ENCODE results near the gene FAM120A.
A peak's percentile ranks its signal among the peaks of the same experiment; 100 is the strongest.
"Not testable (repeated sequence)": the region's sequence is repeated elsewhere in the genome, so short reads cannot be mapped to it uniquely, and the experiment has no call there.

Gene FAM120A

GRCh38 chr9:93501406-93501805 is 49.9 kb downstream of the FAM120A start:
- peak in 1 of 2 donors; percentile 42 for DNase-seq (ENCODE audit: low read depth in 2 of 2)
- peak overlapping the region in 1 of 2 donors; percentile 50 for H3K4me3 ChIP-seq (replicated peaks in 1 of 2; ENCODE audit: low read depth in 2 of 2, low read length in 2 of 2)
- TF ChIP-seq, protein P1, sequence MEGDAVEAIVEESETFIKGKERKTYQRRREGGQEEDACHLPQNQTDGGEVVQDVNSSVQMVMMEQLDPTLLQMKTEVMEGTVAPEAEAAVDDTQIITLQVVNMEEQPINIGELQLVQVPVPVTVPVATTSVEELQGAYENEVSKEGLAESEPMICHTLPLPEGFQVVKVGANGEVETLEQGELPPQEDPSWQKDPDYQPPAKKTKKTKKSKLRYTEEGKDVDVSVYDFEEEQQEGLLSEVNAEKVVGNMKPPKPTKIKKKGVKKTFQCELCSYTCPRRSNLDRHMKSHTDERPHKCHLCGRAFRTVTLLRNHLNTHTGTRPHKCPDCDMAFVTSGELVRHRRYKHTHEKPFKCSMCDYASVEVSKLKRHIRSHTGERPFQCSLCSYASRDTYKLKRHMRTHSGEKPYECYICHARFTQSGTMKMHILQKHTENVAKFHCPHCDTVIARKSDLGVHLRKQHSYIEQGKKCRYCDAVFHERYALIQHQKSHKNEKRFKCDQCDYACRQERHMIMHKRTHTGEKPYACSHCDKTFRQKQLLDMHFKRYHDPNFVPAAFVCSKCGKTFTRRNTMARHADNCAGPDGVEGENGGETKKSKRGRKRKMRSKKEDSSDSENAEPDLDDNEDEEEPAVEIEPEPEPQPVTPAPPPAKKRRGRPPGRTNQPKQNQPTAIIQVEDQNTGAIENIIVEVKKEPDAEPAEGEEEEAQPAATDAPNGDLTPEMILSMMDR (IDR thresholded peaks at IDR 0.05; ENCODE audit: low read depth, low read length), result no peak

DNA sequence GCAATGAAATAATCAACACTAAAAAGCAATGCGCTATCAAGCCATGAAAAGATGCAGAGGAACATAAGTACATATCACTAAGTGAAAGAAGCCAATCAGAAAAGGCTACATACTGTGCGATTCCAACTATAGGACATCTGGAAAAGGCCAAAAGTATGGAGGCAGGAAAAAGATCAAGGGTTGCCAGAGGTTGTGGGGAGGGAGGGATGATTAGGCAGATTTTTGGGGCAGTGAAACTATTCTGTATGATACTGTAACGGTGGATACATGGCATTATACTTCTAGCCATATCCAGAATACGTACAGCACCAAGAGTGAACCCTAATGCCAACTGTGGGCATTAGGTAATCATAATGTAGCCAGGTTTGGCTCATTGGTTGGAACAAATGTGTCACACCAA is 51.9 kb downstream of the FAM120A start:
- no peak for DNase-seq (ENCODE audit: low read depth in 2 of 2)
- TF ChIP-seq, protein P1 (IDR thresholded peaks at IDR 0.05; ENCODE audit: low read depth, low read length), result no peak
- no peak overlapping the region for H3K4me3 ChIP-seq (replicated peaks in 1 of 2; ENCODE audit: low read depth in 2 of 2, low read length in 2 of 2)

DNA sequence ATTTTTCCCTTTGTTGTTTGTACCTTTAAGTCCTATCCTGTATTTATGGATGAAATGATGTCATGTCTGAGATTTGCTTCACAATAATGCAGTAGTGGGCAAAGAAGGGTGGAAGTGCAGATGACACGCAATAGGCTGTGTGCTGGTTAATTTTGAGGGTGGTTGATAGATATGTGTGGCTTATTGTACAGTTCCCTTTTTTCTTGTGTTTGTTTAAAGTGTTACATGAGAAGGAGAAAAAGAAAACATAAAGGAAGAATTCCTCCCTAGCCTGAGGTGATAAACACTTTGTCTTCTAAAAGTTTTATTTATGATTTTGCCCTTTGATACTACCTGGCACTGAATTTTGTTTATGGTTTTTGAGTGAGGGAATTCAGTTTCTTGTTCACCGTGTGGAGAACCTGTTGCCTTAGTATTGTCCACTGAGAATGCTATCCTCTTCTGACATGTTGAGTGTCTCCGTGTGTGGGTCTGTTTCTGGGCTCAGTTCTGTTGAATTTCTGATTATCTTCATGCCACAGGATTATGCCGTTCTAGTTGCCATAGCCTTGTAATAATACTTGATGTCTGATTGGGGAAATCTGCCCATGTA is 54.2 kb downstream of the FAM120A start:
- no peak overlapping the region for H3K4me3 ChIP-seq (replicated peaks in 1 of 2; ENCODE audit: low read depth in 2 of 2, low read length in 2 of 2)

GRCh38 chr9:93507768-93508167 is 56.3 kb downstream of the FAM120A start:
- TF ChIP-seq, protein P1 (IDR thresholded peaks at IDR 0.05; ENCODE audit: low read depth, low read length), result no peak
- no peak overlapping the region for H3K4me3 ChIP-seq (replicated peaks in 1 of 2; ENCODE audit: low read depth in 2 of 2, low read length in 2 of 2)
- DNase-seq (ENCODE audit: low read depth in 2 of 2), result no peak

More for the DNA sequence above, 54.2 kb downstream of the FAM120A start:
- TF ChIP-seq, protein P1 (IDR thresholded peaks at IDR 0.05; ENCODE audit: low read depth, low read length), result no peak
- peak in 1 of 2 donors; percentile 19 for DNase-seq (ENCODE audit: low read depth in 2 of 2)

DNA sequence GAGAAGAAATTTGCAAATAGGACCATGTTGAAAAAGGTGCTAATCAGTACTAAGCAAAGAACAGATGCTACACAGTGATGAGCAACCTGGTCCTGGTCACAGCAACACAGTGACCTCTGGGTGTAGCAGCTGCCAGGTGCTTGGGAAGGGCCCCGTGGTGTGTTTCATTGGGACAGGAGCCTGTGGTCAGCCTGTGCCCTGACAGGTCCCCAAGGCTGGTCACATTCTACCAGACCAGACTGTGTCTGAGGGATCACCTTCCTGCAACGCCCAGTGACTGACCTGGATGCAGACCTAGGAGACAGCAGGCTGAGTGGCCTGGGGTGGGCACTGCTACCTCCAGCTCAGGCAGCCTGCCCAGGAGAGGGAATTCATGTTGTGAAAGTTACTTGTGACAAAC is 56.7 kb downstream of the FAM120A start:
- TF ChIP-seq, protein P1 (IDR thresholded peaks at IDR 0.05; ENCODE audit: low read depth, low read length), result no peak
- no peak for DNase-seq (ENCODE audit: low read depth in 2 of 2)
- no peak overlapping the region for H3K4me3 ChIP-seq (replicated peaks in 1 of 2; ENCODE audit: low read depth in 2 of 2, low read length in 2 of 2)

DNA sequence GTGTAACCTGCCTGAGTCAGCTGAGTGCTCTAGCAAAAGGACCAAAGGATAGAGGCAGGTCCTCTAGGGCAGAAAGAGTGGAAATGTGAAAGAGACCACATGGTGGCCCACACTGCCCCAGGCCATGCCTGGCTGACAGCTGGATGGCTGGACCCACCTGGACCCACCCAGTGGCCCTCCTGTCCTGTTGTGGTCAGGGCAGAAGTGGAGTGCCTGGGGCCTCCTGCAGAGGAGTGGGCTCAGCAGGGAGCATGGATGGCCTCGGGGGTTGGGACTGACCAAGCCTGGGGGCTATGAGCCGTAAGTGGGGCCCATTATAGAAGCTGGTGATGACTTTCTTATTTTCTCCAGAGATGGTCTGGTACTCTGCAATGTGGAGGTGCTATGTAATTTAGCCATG is 57.6 kb downstream of the FAM120A start:
- no peak overlapping the region for H3K4me3 ChIP-seq (replicated peaks in 1 of 2; ENCODE audit: low read depth in 2 of 2, low read length in 2 of 2)
- TF ChIP-seq, protein P1 (IDR thresholded peaks at IDR 0.05; ENCODE audit: low read depth, low read length), result no peak
- DNase-seq (ENCODE audit: low read depth in 2 of 2), result no peak

- DNase-seq (ENCODE audit: low read depth in 2 of 2), result no peak
- TF ChIP-seq, protein P1 (IDR thresholded peaks at IDR 0.05; ENCODE audit: low read depth, low read length), result no peak
These were observed 58.6 kb downstream of the FAM120A start for GRCh38 chr9:93510041-93510440.

DNA sequence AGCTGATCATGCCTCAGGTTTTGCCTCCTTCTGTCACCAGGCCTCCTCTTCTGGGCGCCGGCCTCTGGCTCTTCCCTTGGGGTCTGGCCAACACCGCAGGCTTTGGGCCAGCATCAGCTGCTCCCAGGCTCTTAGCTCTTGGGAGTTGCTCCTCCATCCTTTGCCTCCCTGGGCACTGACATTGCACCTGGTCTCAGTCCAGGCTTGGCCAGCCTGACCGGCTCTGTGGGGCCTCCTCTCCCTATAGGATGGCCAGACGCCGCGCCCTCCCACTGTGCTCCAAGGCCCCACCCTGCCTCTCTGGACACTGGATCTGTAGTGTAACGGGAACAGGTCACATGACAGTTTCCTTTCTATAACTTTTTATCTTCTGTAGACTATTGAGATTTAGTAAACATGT is 59.7 kb downstream of the FAM120A start:
- H3K4me3 ChIP-seq (replicated peaks in 1 of 2; ENCODE audit: low read depth in 2 of 2, low read length in 2 of 2), result not testable (repeated sequence)
- DNase-seq (ENCODE audit: low read depth in 2 of 2), result peak in 1 of 2 donors; percentile 36

More at GRCh38 chr9:93510041-93510440, 58.6 kb downstream of the FAM120A start:
- no peak overlapping the region for H3K4me3 ChIP-seq (replicated peaks in 1 of 2; ENCODE audit: low read depth in 2 of 2, low read length in 2 of 2)

DNA sequence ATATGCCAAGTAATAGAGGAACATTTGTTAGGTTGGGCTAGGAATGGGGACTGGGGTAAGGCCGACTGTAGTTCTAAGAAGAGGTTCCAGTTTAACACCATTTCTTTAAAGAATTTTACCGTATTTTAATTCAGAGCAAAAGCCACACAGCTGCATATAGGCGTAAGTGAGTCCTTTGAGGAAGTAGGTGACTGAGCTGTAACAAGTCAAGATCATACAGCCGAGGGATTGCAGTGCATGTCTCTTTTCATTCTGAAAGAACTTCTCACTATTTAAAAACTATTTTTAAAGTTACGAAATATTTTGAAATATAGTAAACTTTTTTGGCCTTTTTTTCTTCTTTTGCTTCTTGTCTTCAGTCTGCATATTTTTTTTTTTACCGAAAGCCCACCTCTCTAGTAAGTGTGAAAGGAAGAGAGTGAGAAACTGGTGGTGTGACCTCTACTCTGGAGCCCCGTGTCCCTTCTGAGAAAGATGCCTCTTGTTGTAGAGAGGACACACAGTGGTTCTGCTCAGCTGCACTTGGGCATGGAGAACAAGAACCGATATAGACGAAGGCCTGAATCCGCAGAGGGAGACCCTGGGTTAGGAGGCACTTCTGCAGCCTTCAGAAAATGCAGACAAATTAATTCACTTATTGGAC is 60.8 kb downstream of the FAM120A start:
- DNase-seq (ENCODE audit: low read depth in 2 of 2), result not testable (repeated sequence)

More for the DNA sequence above, 60.8 kb downstream of the FAM120A start:
- H3K4me3 ChIP-seq (replicated peaks in 1 of 2; ENCODE audit: low read depth in 2 of 2, low read length in 2 of 2), result not testable (repeated sequence)

Measured in cardiac fibroblast (primary cell).